ENCODE results near the gene PALM.
"Not testable (repeated sequence)": the region's sequence is repeated elsewhere in the genome, so short reads cannot be mapped to it uniquely, and the experiment has no call there.

The PALM gene

GRCh38 chr19:725461-726089, 16.8 kb downstream of the PALM start:
- no peak overlapping the region for H3K4me3 ChIP-seq (ENCODE audit: low read length in 2 of 2)
- H3K9me3 ChIP-seq (ENCODE audit: control insufficient read depth in 2 of 2, low read length in 2 of 2) = no peaks in the 10 kb centered on the region
- no peak overlapping the region for H3K27ac ChIP-seq (ENCODE audit: low read length)
- peaks cover 2% of the 10 kb centered on the region for H3K4me1 ChIP-seq (ENCODE audit: control insufficient read depth, insufficient read depth, low read length)
- H3K36me3 ChIP-seq (ENCODE audit: control insufficient read depth in 2 of 2, insufficient read depth in 2 of 2, low read length in 2 of 2) = no peaks in the 10 kb centered on the region
- no peak overlapping the region for H3K9ac ChIP-seq (ENCODE audit: low read length in 2 of 2)
- H3K27me3 ChIP-seq (ENCODE audit: control insufficient read depth in 1 of 2, insufficient read depth in 2 of 2, low read length in 2 of 2) = no peaks in the 10 kb centered on the region

GRCh38 chr19:726993-727956, 18.5 kb downstream of the PALM start:
- no peaks in the 10 kb centered on the region for H3K9me3 ChIP-seq (ENCODE audit: control insufficient read depth in 2 of 2, low read length in 2 of 2)
- no peak overlapping the region for H3K9ac ChIP-seq (ENCODE audit: low read length in 2 of 2)
- H3K4me3 ChIP-seq (ENCODE audit: low read length in 2 of 2) = no peak overlapping the region
- H3K4me1 ChIP-seq (ENCODE audit: control insufficient read depth, insufficient read depth, low read length) = peaks cover 2% of the 10 kb centered on the region
- H3K27me3 ChIP-seq (ENCODE audit: control insufficient read depth in 1 of 2, insufficient read depth in 2 of 2, low read length in 2 of 2) = no peaks in the 10 kb centered on the region
- no peaks in the 10 kb centered on the region for H3K36me3 ChIP-seq (ENCODE audit: control insufficient read depth in 2 of 2, insufficient read depth in 2 of 2, low read length in 2 of 2)
- H3K27ac ChIP-seq (ENCODE audit: low read length) = no peak overlapping the region

- H3K9me3 ChIP-seq (ENCODE audit: control insufficient read depth in 2 of 2, low read length in 2 of 2) = no peaks in the 10 kb centered on the region
- no peak overlapping the region for H3K4me3 ChIP-seq (ENCODE audit: low read length in 2 of 2)
- H3K27me3 ChIP-seq (ENCODE audit: control insufficient read depth in 1 of 2, insufficient read depth in 2 of 2, low read length in 2 of 2) = no peaks in the 10 kb centered on the region
- H3K4me1 ChIP-seq (ENCODE audit: control insufficient read depth, insufficient read depth, low read length) = peaks cover 2% of the 10 kb centered on the region
- no peak overlapping the region for H3K27ac ChIP-seq (ENCODE audit: low read length)
- no peak overlapping the region for H3K9ac ChIP-seq (ENCODE audit: low read length in 2 of 2)
- no peaks in the 10 kb centered on the region for H3K36me3 ChIP-seq (ENCODE audit: control insufficient read depth in 2 of 2, insufficient read depth in 2 of 2, low read length in 2 of 2)
Observed at GRCh38 chr19:728011-728410, 19.3 kb downstream of the PALM start.

GRCh38 chr19:729564-729963, 20.8 kb downstream of the PALM start:
- H3K4me3 ChIP-seq (ENCODE audit: low read length in 2 of 2); H3K9me3 ChIP-seq (ENCODE audit: control insufficient read depth in 2 of 2, low read length in 2 of 2); H3K4me1 ChIP-seq (ENCODE audit: control insufficient read depth, insufficient read depth, low read length); H3K36me3 ChIP-seq (ENCODE audit: control insufficient read depth in 2 of 2, insufficient read depth in 2 of 2, low read length in 2 of 2); H3K9ac ChIP-seq (ENCODE audit: low read length in 2 of 2); H3K27me3 ChIP-seq (ENCODE audit: control insufficient read depth in 1 of 2, insufficient read depth in 2 of 2, low read length in 2 of 2); H3K27ac ChIP-seq (ENCODE audit: low read length): not testable (repeated sequence)

GRCh38 chr19:729965-730668, 21.4 kb downstream of the PALM start:
- H3K27ac ChIP-seq (ENCODE audit: low read length) = no peak overlapping the region
- H3K4me1 ChIP-seq (ENCODE audit: control insufficient read depth, insufficient read depth, low read length) = peaks cover 7% of the 10 kb centered on the region
- no peak overlapping the region for H3K9ac ChIP-seq (ENCODE audit: low read length in 2 of 2)
- H3K4me3 ChIP-seq (ENCODE audit: low read length in 2 of 2) = no peak overlapping the region
- H3K27me3 ChIP-seq (ENCODE audit: control insufficient read depth in 1 of 2, insufficient read depth in 2 of 2, low read length in 2 of 2) = no peaks in the 10 kb centered on the region
- H3K9me3 ChIP-seq (ENCODE audit: control insufficient read depth in 2 of 2, low read length in 2 of 2) = no peaks in the 10 kb centered on the region
- H3K36me3 ChIP-seq (ENCODE audit: control insufficient read depth in 2 of 2, insufficient read depth in 2 of 2, low read length in 2 of 2) = no peaks in the 10 kb centered on the region

GRCh38 chr19:731000-731399, 22.3 kb downstream of the PALM start:
- Histone ChIP-seq H3K9ac (ENCODE audit: low read length in 2 of 2) (no peak overlapping the region), H3K36me3 (ENCODE audit: control insufficient read depth in 2 of 2, insufficient read depth in 2 of 2, low read length in 2 of 2) (no peaks in the 10 kb centered on the region), H3K4me1 (ENCODE audit: control insufficient read depth, insufficient read depth, low read length) (peaks cover 4% of the 10 kb centered on the region), H3K27ac (ENCODE audit: low read length) (no peak overlapping the region), H3K4me3 (ENCODE audit: low read length in 2 of 2) (no peak overlapping the region), H3K9me3 (ENCODE audit: control insufficient read depth in 2 of 2, low read length in 2 of 2) (no peaks in the 10 kb centered on the region), H3K27me3 (ENCODE audit: control insufficient read depth in 1 of 2, insufficient read depth in 2 of 2, low read length in 2 of 2) (no peaks in the 10 kb centered on the region)

- no peaks in the 10 kb centered on the region for H3K27me3 ChIP-seq (ENCODE audit: control insufficient read depth in 1 of 2, insufficient read depth in 2 of 2, low read length in 2 of 2)
- H3K4me3 ChIP-seq (ENCODE audit: low read length in 2 of 2) = no peak overlapping the region
- H3K9me3 ChIP-seq (ENCODE audit: control insufficient read depth in 2 of 2, low read length in 2 of 2) = no peaks in the 10 kb centered on the region
- no peaks in the 10 kb centered on the region for H3K36me3 ChIP-seq (ENCODE audit: control insufficient read depth in 2 of 2, insufficient read depth in 2 of 2, low read length in 2 of 2)
- peaks cover 4% of the 10 kb centered on the region for H3K4me1 ChIP-seq (ENCODE audit: control insufficient read depth, insufficient read depth, low read length)
- no peak overlapping the region for H3K9ac ChIP-seq (ENCODE audit: low read length in 2 of 2)
- H3K27ac ChIP-seq (ENCODE audit: low read length) = no peak overlapping the region
Observed at GRCh38 chr19:732148-733069, 23.7 kb downstream of the PALM start.

- Histone ChIP-seq H3K4me3 (ENCODE audit: low read length in 2 of 2) (no peak overlapping the region), H3K4me1 (ENCODE audit: control insufficient read depth, insufficient read depth, low read length) (peaks cover 4% of the 10 kb centered on the region), H3K27me3 (ENCODE audit: control insufficient read depth in 1 of 2, insufficient read depth in 2 of 2, low read length in 2 of 2) (no peaks in the 10 kb centered on the region), H3K9me3 (ENCODE audit: control insufficient read depth in 2 of 2, low read length in 2 of 2) (no peaks in the 10 kb centered on the region), H3K9ac (ENCODE audit: low read length in 2 of 2) (no peak overlapping the region), H3K36me3 (ENCODE audit: control insufficient read depth in 2 of 2, insufficient read depth in 2 of 2, low read length in 2 of 2) (no peaks in the 10 kb centered on the region), H3K27ac (ENCODE audit: low read length) (no peak overlapping the region)
Observed at GRCh38 chr19:734716-735115, 26.0 kb downstream of the PALM start.

- no peaks in the 10 kb centered on the region for H3K27me3 ChIP-seq (ENCODE audit: control insufficient read depth in 1 of 2, insufficient read depth in 2 of 2, low read length in 2 of 2)
- no peaks in the 10 kb centered on the region for H3K9me3 ChIP-seq (ENCODE audit: control insufficient read depth in 2 of 2, low read length in 2 of 2)
- H3K36me3 ChIP-seq (ENCODE audit: control insufficient read depth in 2 of 2, insufficient read depth in 2 of 2, low read length in 2 of 2) = peaks cover 0 to 3% of the 10 kb centered on the region in 2 donors
- no peak overlapping the region for H3K9ac ChIP-seq (ENCODE audit: low read length in 2 of 2)
- peaks cover 4% of the 10 kb centered on the region for H3K4me1 ChIP-seq (ENCODE audit: control insufficient read depth, insufficient read depth, low read length)
- H3K27ac ChIP-seq (ENCODE audit: low read length) = no peak overlapping the region
- H3K4me3 ChIP-seq (ENCODE audit: low read length in 2 of 2) = no peak overlapping the region
Observed at GRCh38 chr19:736125-736524, 27.4 kb downstream of the PALM start.

GRCh38 chr19:737591-738093, 28.9 kb downstream of the PALM start:
- no peak overlapping the region for H3K9ac ChIP-seq (ENCODE audit: low read length in 2 of 2)
- H3K4me3 ChIP-seq (ENCODE audit: low read length in 2 of 2) = no peak overlapping the region
- H3K36me3 ChIP-seq (ENCODE audit: control insufficient read depth in 2 of 2, insufficient read depth in 2 of 2, low read length in 2 of 2) = peaks cover 0 to 3% of the 10 kb centered on the region in 2 donors
- H3K27me3 ChIP-seq (ENCODE audit: control insufficient read depth in 1 of 2, insufficient read depth in 2 of 2, low read length in 2 of 2) = no peaks in the 10 kb centered on the region
- no peak overlapping the region for H3K27ac ChIP-seq (ENCODE audit: low read length)
- no peaks in the 10 kb centered on the region for H3K9me3 ChIP-seq (ENCODE audit: control insufficient read depth in 2 of 2, low read length in 2 of 2)
- peaks cover 4% of the 10 kb centered on the region for H3K4me1 ChIP-seq (ENCODE audit: control insufficient read depth, insufficient read depth, low read length)
